ENCODE data around the gene CRYBG2. TPM values are rescaled to one million over a fixed set of nuclear protein-coding genes. Genes with fewer than 3 reads are reported as not detected.

The CRYBG2 gene
- total and polyA plus RNA-seq, 2 of the 13 experiments (the other 11 are each of a cell fraction or from before 2014, with no cell fraction given), result 1.3 to 2.9 TPM

- TF ChIP-seq KDM6A (CRISPR knock-in tag; IDR thresholded peaks at IDR 0.05; ENCODE audit: low read depth), result peak; percentile 99
- peak; percentile 76 for TF ChIP-seq ZNF772 (CRISPR knock-in tag; IDR thresholded peaks at IDR 0.05)
- TF ChIP-seq PCBP2 (optimal IDR thresholded peaks at IDR 0.05; ENCODE audit: low read depth, low read length, poor library complexity, severe bottlenecking), result peak; percentile 55
- TF ChIP-seq HNRNPL (IDR thresholded peaks at IDR 0.05; ENCODE audit: low read depth, low read length), result 0 out of 2 replicates have a peak, but pooled peaks have one; percentile 23
- no peak for TF ChIP-seq GZF1 (CRISPR knock-in tag; IDR thresholded peaks at IDR 0.05)
- TF ChIP-seq ZSCAN20 (CRISPR knock-in tag; IDR thresholded peaks at IDR 0.05; ENCODE audit: borderline replicate concordance), result no peak
- TF ChIP-seq NFE2L1 (CRISPR knock-in tag; IDR thresholded peaks at IDR 0.05; ENCODE audit: borderline replicate concordance), result peak; percentile 98; the same call in 1 of the 2 replicates
- TF ChIP-seq ZNF383 (CRISPR knock-in tag; IDR thresholded peaks at IDR 0.05; ENCODE audit: borderline replicate concordance), result 0 out of 2 replicates have a peak, but pooled peaks have one; percentile 9
- no peak for TF ChIP-seq ZNF75D (CRISPR knock-in tag; IDR thresholded peaks at IDR 0.05; ENCODE audit: borderline replicate concordance)
- TF ChIP-seq ISL2 (CRISPR knock-in tag; IDR thresholded peaks at IDR 0.05), result peak; percentile 68; the same call in 1 of the 2 replicates
- peak; percentile 93; the same call in 1 of the 2 replicates for TF ChIP-seq ZBTB3 (CRISPR knock-in tag; IDR thresholded peaks at IDR 0.05; ENCODE audit: borderline replicate concordance, low read depth)
- TF ChIP-seq, protein P1, sequence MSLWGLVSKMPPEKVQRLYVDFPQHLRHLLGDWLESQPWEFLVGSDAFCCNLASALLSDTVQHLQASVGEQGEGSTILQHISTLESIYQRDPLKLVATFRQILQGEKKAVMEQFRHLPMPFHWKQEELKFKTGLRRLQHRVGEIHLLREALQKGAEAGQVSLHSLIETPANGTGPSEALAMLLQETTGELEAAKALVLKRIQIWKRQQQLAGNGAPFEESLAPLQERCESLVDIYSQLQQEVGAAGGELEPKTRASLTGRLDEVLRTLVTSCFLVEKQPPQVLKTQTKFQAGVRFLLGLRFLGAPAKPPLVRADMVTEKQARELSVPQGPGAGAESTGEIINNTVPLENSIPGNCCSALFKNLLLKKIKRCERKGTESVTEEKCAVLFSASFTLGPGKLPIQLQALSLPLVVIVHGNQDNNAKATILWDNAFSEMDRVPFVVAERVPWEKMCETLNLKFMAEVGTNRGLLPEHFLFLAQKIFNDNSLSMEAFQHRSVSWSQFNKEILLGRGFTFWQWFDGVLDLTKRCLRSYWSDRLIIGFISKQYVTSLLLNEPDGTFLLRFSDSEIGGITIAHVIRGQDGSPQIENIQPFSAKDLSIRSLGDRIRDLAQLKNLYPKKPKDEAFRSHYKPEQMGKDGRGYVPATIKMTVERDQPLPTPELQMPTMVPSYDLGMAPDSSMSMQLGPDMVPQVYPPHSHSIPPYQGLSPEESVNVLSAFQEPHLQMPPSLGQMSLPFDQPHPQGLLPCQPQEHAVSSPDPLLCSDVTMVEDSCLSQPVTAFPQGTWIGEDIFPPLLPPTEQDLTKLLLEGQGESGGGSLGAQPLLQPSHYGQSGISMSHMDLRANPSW (CRISPR knock-in tag; IDR thresholded peaks at IDR 0.05; ENCODE audit: borderline replicate concordance), result peak; percentile 92
- peak; percentile 72 for TF ChIP-seq HOXA3 (CRISPR knock-in tag; IDR thresholded peaks at IDR 0.05)
- TF ChIP-seq ATF4 (CRISPR knock-in tag; IDR thresholded peaks at IDR 0.05), result peak in 1 of 2 experiments; percentile 65; a peak in 2 of 4 replicates
These were observed 3.0 kb downstream of the CRYBG2 start (continued) for GRCh38 chr1:26350701-26351589.
